ENCODE measurements around the gene CMSS1.

CMSS1 gene

GRCh38 chr3:99947356-99947755 lies 129.7 kb downstream of the CMSS1 start:
- TF ChIP-seq CTCF (IDR thresholded peaks at IDR 0.05; ENCODE audit: borderline replicate concordance, insufficient read depth, low read depth, low read length), result no peak
- no peak overlapping the region for H3K4me3 ChIP-seq (ENCODE audit: low read depth, low read length)

- TF ChIP-seq CTCF (IDR thresholded peaks at IDR 0.05; ENCODE audit: borderline replicate concordance, insufficient read depth, low read depth, low read length), result no peak
These were observed 130.9 kb downstream of the CMSS1 start for GRCh38 chr3:99948467-99949089.

GRCh38 chr3:99949956-99950670 lies 132.5 kb downstream of the CMSS1 start:
- H3K4me3 ChIP-seq (ENCODE audit: low read depth, low read length), result no peak overlapping the region
- no peak for TF ChIP-seq CTCF (IDR thresholded peaks at IDR 0.05; ENCODE audit: borderline replicate concordance, insufficient read depth, low read depth, low read length)

More at GRCh38 chr3:99948467-99949089, 130.9 kb downstream of the CMSS1 start:
- H3K4me3 ChIP-seq (ENCODE audit: low read depth, low read length), result no peak overlapping the region

- no peak overlapping the region for H3K4me3 ChIP-seq (ENCODE audit: low read depth, low read length)
- no peak for TF ChIP-seq CTCF (IDR thresholded peaks at IDR 0.05; ENCODE audit: borderline replicate concordance, insufficient read depth, low read depth, low read length)
These were observed 133.3 kb downstream of the CMSS1 start for GRCh38 chr3:99950921-99951320.

GRCh38 chr3:99951701-99952100 lies 134.0 kb downstream of the CMSS1 start:
- TF ChIP-seq CTCF (IDR thresholded peaks at IDR 0.05; ENCODE audit: borderline replicate concordance, insufficient read depth, low read depth, low read length), result no peak
- no peak overlapping the region for H3K4me3 ChIP-seq (ENCODE audit: low read depth, low read length)

- no peak for TF ChIP-seq CTCF (IDR thresholded peaks at IDR 0.05; ENCODE audit: borderline replicate concordance, insufficient read depth, low read depth, low read length)
- no peak overlapping the region for H3K4me3 ChIP-seq (ENCODE audit: low read depth, low read length)
These were observed 134.6 kb downstream of the CMSS1 start for GRCh38 chr3:99952306-99952705.

GRCh38 chr3:99953596-99953995 lies 135.9 kb downstream of the CMSS1 start:
- TF ChIP-seq CTCF (IDR thresholded peaks at IDR 0.05; ENCODE audit: borderline replicate concordance, insufficient read depth, low read depth, low read length), result no peak
- H3K4me3 ChIP-seq (ENCODE audit: low read depth, low read length), result no peak overlapping the region
